Activated T-cell treated with anti-CD3 and anti-CD28 coated beads for 24 hours (primary cell): ENCODE measurements around the gene KCNE4.
"Not testable (repeated sequence)": the region's sequence is repeated elsewhere in the genome, so short reads cannot be mapped to it uniquely, and the experiment has no call there.

ENCODE experiments used
- DNase-seq: peaks from one replicate; pipeline ENCODE4 v3.0.0-alpha.2; 2020; ENCODE audit warnings: low read depth

KCNE4 gene

DNA sequence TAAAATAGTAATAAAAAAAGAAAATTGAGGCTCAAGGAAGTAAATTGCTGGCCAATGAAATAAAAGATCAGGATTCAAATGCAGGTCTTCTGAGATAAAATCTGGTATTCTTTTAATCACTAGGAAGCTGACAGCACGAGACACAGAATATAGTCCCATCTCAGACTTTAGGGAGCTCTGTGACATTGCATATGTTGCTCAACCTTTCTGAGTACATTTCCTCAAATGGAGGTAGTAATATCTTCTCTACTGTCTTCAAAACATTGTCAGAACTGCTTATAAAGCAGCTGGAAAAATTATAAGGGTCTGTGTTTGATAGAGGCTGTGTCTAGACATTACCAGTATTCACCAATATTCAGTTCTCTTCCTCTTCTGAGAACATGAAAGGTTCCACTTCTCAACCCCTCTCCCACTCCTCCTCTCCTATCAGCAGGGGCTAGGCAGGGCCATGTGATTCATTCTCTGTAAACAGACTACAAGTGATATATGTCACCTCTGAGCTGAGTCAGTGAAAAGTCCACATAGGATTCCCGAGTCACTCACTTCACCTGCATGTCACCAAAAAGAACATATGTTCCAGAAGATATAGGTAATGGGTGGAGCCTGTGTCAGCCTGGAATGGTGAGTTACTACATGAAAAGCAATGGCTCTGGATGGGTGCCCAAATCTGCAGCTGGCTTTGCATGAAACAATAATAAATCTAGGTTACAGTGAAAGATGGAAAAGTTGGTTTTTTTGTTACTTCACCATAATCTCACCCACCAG is 7.1 kb downstream of the KCNE4 start:
- no peak for DNase-seq

- no peak for DNase-seq
These were observed 8.3 kb downstream of the KCNE4 start for GRCh38 chr2:223060201-223060825.

DNA sequence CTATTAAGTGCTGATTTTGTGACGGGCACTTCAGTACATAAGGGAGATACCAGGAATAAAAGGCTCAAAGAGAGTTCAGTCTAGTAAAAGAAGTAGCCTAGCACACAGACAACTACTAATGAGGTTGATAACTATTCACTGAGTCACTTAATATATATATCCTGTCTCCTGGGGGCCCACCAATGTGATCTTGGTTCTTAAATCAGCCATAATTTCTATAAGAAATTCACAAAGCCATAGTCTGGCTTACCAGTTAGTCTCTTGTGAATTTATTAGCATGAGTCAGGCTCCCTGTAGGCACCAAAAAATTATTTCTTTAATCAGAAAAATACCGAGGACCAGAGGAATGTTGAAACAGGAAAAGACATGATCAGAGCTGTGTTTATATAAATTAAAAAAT is 10.4 kb downstream of the KCNE4 start:
- DNase-seq, result no peak

DNA sequence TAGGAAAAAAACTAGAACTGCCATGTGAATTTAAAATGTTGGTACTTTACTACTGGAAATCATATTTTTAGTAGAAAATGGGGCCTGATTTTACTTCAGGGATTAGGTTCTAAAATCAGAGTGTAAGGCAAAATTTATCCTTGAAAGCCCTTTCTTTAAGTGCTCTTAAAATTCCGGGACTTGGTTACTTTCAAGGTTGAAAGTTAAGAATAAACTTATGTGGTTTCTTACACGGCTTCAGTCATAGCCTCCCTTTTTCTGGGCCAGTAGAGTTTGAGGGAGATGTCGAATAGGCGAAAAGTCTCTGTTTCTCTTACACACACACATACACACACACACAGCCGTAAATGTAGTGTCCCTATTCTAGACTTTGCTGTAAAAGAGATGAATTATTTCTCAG is 13.1 kb downstream of the KCNE4 start:
- no peak for DNase-seq

GRCh38 chr2:223066721-223067120 is 14.7 kb downstream of the KCNE4 start:
- no peak for DNase-seq

DNA sequence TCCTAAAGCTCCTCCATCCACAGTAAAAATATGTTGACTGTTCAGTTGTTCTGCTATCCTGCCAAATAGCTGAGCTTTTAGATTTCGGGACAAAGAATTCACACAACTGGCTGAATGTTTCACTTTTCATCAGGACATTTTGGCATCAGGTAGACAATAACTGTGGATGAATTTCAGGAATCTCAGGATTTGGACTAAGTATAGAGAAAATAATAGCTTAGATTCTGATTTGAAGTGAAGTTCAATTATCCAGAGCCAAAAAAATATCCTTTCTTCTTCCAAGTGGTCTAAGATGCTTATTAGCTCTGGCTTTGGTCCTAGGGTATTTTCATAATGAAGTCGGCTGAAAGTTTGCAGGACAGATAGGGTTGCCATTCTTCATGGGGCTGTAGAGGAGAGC is 16.1 kb downstream of the KCNE4 start:
- DNase-seq, result no peak

- DNase-seq, result no peak
These were observed 17.5 kb downstream of the KCNE4 start for GRCh38 chr2:223069465-223069864.

- DNase-seq, result no peak
These were observed 18.0 kb downstream of the KCNE4 start for GRCh38 chr2:223069988-223070387.

DNA sequence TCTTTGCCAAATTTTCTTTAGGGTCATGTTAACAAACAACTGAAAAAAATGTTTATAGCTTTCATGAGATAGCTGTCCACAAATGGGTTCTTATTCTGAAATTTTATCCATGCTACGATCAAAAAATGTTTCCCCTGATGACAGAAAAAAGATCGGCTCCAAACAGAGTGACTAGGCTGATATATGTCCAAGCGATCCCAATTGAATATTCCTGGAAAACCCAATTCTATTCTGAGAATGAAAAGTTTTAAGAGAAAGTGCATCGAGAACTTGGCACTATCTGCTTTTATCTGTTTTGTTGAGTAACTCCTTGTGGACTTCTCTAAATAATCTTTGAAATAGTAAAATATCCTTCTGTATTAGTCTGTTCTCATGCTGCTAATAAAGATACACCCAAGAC is 19.1 kb downstream of the KCNE4 start:
- DNase-seq, result no peak

GRCh38 chr2:223072826-223073225 is 20.8 kb downstream of the KCNE4 start:
- no peak for DNase-seq

- no peak for DNase-seq
These were observed 23.6 kb downstream of the KCNE4 start for GRCh38 chr2:223075301-223076270.

GRCh38 chr2:223076573-223076972 is 24.6 kb downstream of the KCNE4 start:
- no peak for DNase-seq

- no peak for DNase-seq
These were observed 26.5 kb downstream of the KCNE4 start for GRCh38 chr2:223078482-223078881.

DNA sequence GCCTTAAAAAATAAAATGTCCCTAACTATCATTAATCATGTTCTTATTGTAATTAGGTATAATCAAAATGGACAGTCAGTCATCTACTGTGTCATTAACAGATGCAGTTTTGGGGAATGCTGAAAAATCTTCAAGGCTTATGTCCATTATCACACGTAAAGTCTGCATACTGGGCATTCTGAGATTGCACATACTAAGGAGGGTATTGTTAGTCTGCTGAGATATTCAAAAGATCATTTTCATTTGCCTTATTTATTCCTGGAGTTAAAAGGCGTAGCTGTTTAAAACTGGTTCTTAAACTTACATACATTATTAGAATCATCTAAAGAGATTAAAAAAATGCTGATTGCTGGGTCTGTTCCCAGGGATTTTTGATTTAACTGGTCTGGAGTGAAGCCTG is 27.4 kb downstream of the KCNE4 start:
- DNase-seq, result no peak

DNA sequence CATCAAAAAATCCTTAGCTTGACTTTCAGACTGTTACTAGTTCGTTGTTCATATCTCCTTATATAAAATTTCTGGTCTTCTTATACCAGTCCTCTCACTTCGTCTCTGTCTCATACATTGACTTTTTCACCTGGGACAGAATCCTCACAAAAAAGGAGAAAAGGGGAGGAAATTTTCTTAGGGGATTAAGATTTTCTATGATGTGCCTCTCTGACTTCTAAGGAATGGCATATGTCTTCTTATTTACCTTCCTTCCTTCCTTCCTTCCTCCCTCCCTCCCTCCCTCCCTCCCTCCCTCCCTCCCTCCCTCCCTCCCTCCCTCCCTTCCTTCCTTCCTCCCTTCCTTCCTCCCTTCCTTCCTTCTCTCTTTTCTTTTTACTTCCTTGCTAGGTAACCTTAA is 27.9 kb downstream of the KCNE4 start:
- DNase-seq, result no peak

- DNase-seq, result not testable (repeated sequence)
These were observed 28.9 kb downstream of the KCNE4 start for GRCh38 chr2:223080790-223081360.

- DNase-seq, result no peak
These were observed 29.8 kb downstream of the KCNE4 start for GRCh38 chr2:223081789-223082188.

- DNase-seq, result no peak
These were observed 30.7 kb downstream of the KCNE4 start for GRCh38 chr2:223082706-223083105.

DNA sequence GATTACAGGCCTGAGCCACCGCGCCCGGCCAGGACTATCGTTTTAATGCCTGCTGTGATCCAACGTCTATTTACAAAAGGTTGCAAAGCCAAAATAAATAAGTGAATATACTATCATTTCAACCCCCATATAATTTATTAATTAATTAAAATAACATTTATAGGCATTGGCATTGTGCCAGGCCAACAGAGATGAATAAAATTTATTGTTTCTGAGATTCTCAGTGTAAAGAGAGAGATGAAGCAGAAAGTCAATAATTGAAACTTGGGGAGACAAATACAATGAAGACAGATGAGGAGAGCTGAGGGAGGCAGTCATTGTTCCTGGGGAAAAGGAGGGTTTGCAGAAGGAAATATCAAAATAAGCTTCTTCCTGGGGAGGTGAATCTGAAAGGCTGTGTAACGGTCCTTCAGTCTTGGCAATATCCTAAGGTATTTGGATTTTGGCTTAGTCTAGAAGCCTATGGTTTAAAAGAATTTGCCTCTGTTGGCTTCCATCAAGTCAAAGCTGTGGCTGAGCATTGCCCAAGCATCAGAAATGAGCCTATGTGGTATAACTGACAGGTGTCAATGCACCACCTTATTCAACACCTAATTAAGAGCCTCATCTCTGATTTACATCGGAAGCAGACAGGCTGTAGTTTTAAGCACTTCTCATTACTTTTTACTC is 31.5 kb downstream of the KCNE4 start:
- no peak for DNase-seq

GRCh38 chr2:223084873-223085272 is 32.9 kb downstream of the KCNE4 start:
- no peak for DNase-seq

DNA sequence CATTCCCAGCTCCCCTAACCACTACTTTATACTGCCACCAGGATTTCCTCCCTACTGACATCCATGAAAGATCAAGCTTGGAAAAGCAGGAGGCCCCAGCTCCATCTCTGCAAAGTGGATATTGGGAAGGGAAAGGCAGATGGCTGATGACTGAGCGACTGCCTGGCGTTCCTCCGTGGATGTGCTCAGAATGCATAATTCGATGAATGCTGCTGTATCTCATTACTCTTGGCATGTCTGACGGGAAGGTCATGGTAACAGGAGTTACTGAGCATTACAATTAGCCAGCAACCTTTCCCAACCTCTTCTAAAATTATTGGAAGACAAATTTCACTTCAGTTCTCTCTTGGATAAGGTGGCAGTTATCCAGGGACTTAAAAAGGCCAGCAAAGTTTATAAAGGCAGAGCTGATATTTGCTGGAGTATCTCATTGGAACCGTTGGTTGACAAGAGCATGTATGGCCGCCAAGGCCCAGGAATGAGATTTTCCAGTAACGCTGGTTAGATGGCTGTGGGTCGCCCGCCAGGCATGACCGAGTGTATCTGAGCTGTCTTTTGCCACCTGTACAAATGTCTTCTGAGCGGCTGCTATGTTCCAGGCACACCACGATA is 34.5 kb downstream of the KCNE4 start:
- no peak for DNase-seq
